ENCODE results near the gene SCEL. TPM values are rescaled to one million over a fixed set of nuclear protein-coding genes. Genes with fewer than 3 reads are reported as not detected.
"Not testable (repeated sequence)": the region's sequence is repeated elsewhere in the genome, so short reads cannot be mapped to it uniquely, and the experiment has no call there.

SCEL gene
- total RNA-seq, 1 donor from 2014 or later, result not detected

DNA sequence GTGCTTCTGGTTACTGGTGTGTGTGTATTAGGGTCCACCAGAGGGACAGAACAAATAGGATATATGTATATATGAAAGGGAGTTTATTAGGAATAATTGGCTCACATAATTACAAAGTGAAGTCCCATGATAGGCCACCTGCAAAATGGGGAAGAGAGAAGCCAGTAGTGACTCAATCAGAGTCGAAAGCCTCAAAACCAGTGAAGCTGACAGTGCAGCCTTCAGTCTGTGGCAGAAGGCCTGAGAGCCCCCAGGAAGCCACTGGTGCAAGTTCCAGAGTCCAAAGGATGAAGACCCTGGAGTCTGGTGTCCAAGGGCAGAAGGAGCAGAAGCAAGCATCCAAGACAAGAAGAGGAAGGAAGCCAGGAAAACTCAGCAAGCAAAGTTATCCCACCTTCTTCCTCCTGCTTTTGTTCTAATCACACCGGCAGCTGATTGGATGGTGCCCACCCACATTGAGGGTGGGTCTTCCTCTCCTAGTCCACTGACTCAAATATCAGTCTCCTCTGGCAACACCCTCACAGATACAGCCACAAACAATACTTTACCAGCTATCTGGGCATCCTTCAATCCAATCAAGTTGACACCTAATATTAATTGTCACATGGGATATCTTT lies 21.7 kb upstream of the SCEL start:
- H3K4me3 Mint-ChIP-seq, result no peak overlapping the region
- H3K9me3 Mint-ChIP-seq, result no peaks in the 10 kb centered on the region
- intact Hi-C loops (cut with micrococcal nuclease), result no loop called here
- H3K4me1 Mint-ChIP-seq, result peaks cover 11% of the 10 kb centered on the region
- H3K27ac Mint-ChIP-seq, result no peak overlapping the region
- no peaks in the 10 kb centered on the region for H3K27me3 Mint-ChIP-seq
- no peaks in the 10 kb centered on the region for H3K36me3 Mint-ChIP-seq (ENCODE audit: low read depth)
- no peak for DNase-seq

DNA sequence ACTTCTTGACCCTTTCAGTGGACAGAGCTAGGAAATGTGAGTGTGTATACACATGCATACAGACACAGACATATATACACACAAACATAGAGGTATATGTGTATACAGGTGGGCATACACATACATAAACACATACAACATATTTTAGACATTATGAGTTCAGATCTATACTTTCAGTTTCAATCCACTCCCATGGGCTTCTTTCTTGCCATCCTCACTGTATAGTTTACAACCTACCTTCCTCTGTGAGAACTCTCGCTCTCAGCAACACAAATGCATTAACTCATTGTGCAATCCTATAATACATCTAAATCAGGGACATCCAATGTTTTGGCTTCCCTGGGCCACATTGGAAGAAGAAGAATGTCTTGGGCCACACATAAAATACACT lies 21.2 kb upstream of the SCEL start:
- intact Hi-C loops (cut with micrococcal nuclease), result no loop called here
- no peaks in the 10 kb centered on the region for H3K36me3 Mint-ChIP-seq (ENCODE audit: low read depth)

DNA sequence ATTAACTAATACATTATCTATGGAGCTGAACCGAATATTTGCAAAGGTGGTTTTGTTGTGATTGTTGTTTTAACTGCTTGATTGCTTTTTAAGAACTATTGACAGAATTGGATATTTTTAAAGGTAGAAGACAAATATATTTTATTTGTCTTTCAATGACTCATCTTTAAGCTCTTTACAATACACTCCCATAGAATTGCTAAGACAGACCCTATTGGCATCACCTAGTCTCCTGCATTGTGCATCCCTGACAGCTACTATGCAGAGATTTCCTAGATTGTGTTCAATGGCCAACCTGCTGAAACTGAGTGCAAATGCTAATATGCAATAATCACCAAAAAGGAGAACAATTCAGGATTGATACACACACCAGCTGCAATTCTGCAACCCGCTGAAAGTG lies 19.7 kb upstream of the SCEL start:
- intact Hi-C loops (cut with micrococcal nuclease), result no loop called here
- DNase-seq, result no peak
- H3K4me3 Mint-ChIP-seq, result no peak overlapping the region
- no peak overlapping the region for H3K27ac Mint-ChIP-seq
- no peaks in the 10 kb centered on the region for H3K36me3 Mint-ChIP-seq (ENCODE audit: low read depth)
- no peaks in the 10 kb centered on the region for H3K27me3 Mint-ChIP-seq
- peaks cover 3% of the 10 kb centered on the region for H3K9me3 Mint-ChIP-seq
- peaks cover 4% of the 10 kb centered on the region for H3K4me1 Mint-ChIP-seq

More for the DNA sequence above, 21.2 kb upstream of the SCEL start:
- no peak for DNase-seq
- no peak overlapping the region for H3K4me3 Mint-ChIP-seq
- H3K27ac Mint-ChIP-seq, result no peak overlapping the region
- no peaks in the 10 kb centered on the region for H3K27me3 Mint-ChIP-seq
- H3K4me1 Mint-ChIP-seq, result peaks cover 6% of the 10 kb centered on the region
- H3K9me3 Mint-ChIP-seq, result no peaks in the 10 kb centered on the region

DNA sequence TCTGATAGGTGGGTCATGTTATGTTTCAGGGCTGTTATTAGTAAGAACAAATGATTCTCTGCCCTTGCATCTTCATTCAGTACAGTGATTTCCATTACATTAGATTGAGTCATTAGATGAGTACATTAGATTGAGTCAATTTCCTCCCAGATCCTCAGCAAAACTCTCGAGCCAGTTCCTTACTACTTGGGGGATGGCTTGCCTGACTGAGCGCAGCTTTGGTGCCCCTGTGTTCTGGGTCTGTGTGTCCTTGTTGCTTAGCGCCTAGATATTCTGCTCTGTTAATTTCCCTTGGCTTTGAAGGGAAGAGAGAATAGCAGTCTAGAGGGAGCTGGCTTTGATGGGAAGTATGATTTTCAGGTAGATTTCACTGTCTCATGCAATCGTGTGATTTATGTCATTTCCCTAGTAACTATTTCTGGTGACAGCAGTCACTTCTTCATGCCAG lies 19.1 kb upstream of the SCEL start:
- H3K27ac Mint-ChIP-seq, result no peak overlapping the region
- H3K9me3 Mint-ChIP-seq, result peaks cover 3% of the 10 kb centered on the region
- H3K36me3 Mint-ChIP-seq (ENCODE audit: low read depth), result no peaks in the 10 kb centered on the region
- no peak overlapping the region for H3K4me3 Mint-ChIP-seq
- H3K27me3 Mint-ChIP-seq, result no peaks in the 10 kb centered on the region
- DNase-seq, result no peak
- peaks cover 4% of the 10 kb centered on the region for H3K4me1 Mint-ChIP-seq
- intact Hi-C loops (cut with micrococcal nuclease), result no loop called here

DNA sequence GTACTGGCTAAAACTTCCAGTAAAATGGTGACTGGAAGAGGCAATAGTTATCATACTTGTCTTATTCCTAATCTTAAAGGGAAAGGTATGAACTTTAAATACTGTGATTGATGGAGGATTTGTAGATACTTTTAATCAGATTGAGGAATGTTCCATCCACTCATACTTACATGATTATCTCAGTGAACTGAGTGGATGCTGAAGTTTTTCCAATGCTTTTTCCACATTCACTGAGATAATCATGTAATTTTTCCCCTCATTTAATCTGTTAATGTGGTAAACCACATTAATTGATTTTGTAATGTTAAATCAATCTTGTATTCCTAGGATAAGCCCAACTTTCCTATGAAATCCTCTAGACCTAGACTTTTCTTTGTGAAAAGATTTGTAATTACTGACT lies 17.2 kb upstream of the SCEL start:
- H3K27me3 Mint-ChIP-seq, result no peaks in the 10 kb centered on the region
- peaks cover 4% of the 10 kb centered on the region for H3K4me1 Mint-ChIP-seq
- no peak overlapping the region for H3K4me3 Mint-ChIP-seq
- H3K27ac Mint-ChIP-seq, result no peak overlapping the region
- H3K9me3 Mint-ChIP-seq, result peaks cover 3% of the 10 kb centered on the region
- no peak for DNase-seq
- intact Hi-C loops (cut with micrococcal nuclease), result no loop called here
- no peaks in the 10 kb centered on the region for H3K36me3 Mint-ChIP-seq (ENCODE audit: low read depth)

DNA sequence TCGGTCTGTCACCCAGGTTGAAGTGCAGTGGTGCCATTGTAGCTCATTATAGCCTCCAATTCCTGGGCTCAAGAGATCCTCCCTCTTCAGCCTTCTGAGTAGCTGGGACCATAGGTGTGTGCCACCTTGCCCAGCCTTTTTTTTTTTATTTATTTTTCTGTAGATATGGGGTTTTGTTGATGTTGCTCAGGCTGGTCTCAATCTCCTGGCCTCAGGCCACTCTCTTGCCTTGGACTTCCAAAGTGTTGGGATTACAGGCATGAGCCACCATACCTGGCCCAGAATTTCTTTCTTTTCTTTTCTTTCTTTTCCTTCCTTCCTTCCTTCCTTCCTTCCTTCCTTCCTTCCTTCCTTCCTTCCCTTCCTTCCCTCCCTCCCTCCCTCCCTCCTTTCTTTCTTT lies 16.1 kb upstream of the SCEL start:
- H3K36me3 Mint-ChIP-seq (ENCODE audit: low read depth); H3K27ac Mint-ChIP-seq; H3K4me3 Mint-ChIP-seq; intact Hi-C loops (cut with micrococcal nuclease); H3K27me3 Mint-ChIP-seq; H3K4me1 Mint-ChIP-seq; DNase-seq; H3K9me3 Mint-ChIP-seq: not testable (repeated sequence)

DNA sequence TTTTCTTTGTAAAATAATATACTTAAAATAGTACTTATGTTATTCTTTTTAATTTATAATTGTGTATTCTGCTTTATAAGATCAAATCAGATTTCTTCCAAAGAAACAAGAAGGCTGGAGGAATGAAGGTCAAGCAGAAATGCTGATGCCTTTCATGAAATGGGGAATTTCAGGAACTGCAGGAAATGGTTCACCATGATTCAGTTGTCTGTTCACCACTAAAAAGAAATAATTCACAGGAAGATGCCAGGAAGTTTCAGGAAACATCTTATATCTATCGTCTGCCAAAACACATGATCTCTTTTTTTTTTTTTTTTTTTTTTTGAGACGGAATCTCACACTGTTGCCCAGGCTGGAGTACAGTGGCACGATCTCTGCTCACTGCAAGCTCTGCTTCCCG lies 15.7 kb upstream of the SCEL start:
- intact Hi-C loops (cut with micrococcal nuclease), result no loop called here

DNA sequence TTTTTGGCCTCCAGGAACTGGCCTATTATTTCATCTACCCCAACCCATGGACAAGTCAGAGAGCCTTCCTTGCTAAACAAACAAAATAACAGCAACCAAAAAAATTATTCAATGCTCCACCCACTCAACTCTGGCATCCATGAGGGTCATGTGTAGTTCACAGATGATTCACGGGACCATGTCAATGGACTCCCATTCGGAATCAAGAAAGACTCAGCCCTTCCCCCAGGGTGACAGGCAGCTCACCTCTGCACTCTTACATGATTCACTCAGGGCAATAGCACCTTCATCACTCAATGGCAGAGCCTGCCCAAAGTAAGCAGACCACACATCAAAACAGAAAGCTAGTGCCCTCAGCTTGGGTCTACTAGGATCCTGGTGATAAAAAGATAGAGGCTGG lies 14.3 kb upstream of the SCEL start:
- H3K9me3 Mint-ChIP-seq, result peaks cover 3% of the 10 kb centered on the region

More for the DNA sequence above, 15.7 kb upstream of the SCEL start:
- Mint-ChIP-seq H3K27me3 (no peaks in the 10 kb centered on the region), H3K4me3 (no peak overlapping the region), H3K27ac (no peak overlapping the region), H3K9me3 (peaks cover 3% of the 10 kb centered on the region), H3K36me3 (ENCODE audit: low read depth) (no peaks in the 10 kb centered on the region), H3K4me1 (peaks cover 3% of the 10 kb centered on the region)
- no peak for DNase-seq

DNA sequence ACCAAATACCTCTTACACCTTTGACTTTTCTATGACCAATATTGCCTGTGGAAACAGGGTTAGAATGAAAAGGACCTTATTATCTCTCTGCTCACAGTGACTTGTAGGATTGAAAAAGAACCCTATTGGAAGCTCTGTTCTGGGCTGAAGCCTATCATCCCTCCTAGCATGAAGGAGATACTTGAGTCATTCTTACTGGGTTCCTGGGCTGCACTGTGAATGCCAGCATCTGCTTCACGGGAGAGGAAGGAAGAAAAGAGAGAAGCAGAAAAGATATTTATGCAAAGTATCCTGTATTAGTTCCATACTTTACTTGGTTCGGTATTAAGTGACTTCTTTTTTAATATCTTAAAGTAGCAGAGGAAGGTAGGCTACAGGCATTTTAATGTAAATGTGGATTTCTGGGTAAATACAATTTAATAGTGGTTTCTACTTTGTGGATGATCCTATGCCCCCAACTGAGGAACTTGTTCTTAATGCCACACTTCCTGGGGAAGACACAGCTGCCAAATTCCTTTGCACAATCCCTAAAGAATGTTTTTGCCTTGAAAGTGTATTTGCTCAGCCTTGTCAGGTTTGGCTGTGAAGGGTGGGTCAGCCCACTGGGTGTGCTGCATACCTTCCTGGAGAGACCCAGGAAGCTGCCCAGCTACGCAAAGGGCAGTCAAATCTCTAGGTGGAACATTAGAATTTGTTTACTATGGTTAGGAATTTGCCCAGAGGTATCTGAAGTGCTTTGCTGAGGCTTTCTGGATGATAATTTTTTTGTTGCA lies 13.7 kb upstream of the SCEL start:
- no peak overlapping the region for H3K4me3 Mint-ChIP-seq
- no peaks in the 10 kb centered on the region for H3K27me3 Mint-ChIP-seq

More for the DNA sequence above, 14.3 kb upstream of the SCEL start:
- intact Hi-C loops (cut with micrococcal nuclease), result no loop called here
- no peak for DNase-seq
- H3K4me1 Mint-ChIP-seq, result peaks cover 3% of the 10 kb centered on the region
- H3K4me3 Mint-ChIP-seq, result no peak overlapping the region
- no peaks in the 10 kb centered on the region for H3K27me3 Mint-ChIP-seq
- no peak overlapping the region for H3K27ac Mint-ChIP-seq
- H3K36me3 Mint-ChIP-seq (ENCODE audit: low read depth), result no peaks in the 10 kb centered on the region

DNA sequence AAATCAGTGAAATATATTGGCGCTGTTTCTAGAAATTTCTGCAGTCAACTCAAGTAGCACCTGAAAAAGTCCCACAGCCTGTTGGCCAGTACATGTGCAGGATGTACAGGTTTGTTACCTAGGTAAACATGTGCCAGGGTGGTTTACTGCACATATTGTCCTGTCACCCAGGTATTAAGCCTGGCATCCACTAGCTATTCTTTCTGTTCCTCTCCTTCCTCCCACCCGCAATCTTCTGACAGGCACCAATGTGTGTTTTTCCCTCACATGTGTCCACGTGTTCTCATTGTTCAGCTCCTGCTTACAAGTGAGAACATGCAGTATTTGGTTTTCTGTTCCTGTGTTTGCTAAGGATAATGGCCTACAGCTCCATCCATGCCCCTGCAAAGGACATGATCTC lies 13.1 kb upstream of the SCEL start:
- peaks cover 2% of the 10 kb centered on the region for H3K4me1 Mint-ChIP-seq
- no peak for DNase-seq
- intact Hi-C loops (cut with micrococcal nuclease), result no loop called here
- H3K9me3 Mint-ChIP-seq, result peaks cover 3% of the 10 kb centered on the region
- H3K27me3 Mint-ChIP-seq, result no peaks in the 10 kb centered on the region
- H3K27ac Mint-ChIP-seq, result no peak overlapping the region
- no peak overlapping the region for H3K4me3 Mint-ChIP-seq
- no peaks in the 10 kb centered on the region for H3K36me3 Mint-ChIP-seq (ENCODE audit: low read depth)

More for the DNA sequence above, 13.7 kb upstream of the SCEL start:
- no peak for DNase-seq
- H3K9me3 Mint-ChIP-seq, result peaks cover 3% of the 10 kb centered on the region
- H3K4me1 Mint-ChIP-seq, result peaks cover 2% of the 10 kb centered on the region
- H3K27ac Mint-ChIP-seq, result no peak overlapping the region
- H3K36me3 Mint-ChIP-seq (ENCODE audit: low read depth), result no peaks in the 10 kb centered on the region
- intact Hi-C loops (cut with micrococcal nuclease), result no loop called here

DNA sequence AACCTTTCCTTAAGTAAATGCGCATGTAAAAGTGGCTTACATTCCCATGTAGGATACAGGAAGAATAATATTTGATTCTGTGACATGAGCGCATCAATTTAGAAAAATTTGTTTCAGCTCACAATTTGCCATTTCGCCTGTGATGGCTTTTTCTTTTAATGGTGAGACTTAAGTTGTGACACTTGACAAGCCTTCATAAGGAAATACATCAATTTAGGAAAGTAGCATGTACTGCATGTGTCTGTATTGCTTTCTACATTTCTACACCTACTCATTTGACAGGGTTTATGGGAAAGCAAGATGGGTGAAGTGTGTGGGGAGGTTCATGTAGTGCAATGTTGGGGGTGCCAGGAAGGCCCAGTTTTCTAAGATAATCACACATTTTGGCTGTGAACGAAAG lies 12.1 kb upstream of the SCEL start:
- DNase-seq, result no peak
- Mint-ChIP-seq H3K4me3 (no peak overlapping the region), H3K27ac (no peak overlapping the region), H3K4me1 (peaks cover 2% of the 10 kb centered on the region), H3K27me3 (no peaks in the 10 kb centered on the region), H3K36me3 (ENCODE audit: low read depth) (no peaks in the 10 kb centered on the region), H3K9me3 (peaks cover 3% of the 10 kb centered on the region)
- intact Hi-C loops (cut with micrococcal nuclease), result no loop called here

DNA sequence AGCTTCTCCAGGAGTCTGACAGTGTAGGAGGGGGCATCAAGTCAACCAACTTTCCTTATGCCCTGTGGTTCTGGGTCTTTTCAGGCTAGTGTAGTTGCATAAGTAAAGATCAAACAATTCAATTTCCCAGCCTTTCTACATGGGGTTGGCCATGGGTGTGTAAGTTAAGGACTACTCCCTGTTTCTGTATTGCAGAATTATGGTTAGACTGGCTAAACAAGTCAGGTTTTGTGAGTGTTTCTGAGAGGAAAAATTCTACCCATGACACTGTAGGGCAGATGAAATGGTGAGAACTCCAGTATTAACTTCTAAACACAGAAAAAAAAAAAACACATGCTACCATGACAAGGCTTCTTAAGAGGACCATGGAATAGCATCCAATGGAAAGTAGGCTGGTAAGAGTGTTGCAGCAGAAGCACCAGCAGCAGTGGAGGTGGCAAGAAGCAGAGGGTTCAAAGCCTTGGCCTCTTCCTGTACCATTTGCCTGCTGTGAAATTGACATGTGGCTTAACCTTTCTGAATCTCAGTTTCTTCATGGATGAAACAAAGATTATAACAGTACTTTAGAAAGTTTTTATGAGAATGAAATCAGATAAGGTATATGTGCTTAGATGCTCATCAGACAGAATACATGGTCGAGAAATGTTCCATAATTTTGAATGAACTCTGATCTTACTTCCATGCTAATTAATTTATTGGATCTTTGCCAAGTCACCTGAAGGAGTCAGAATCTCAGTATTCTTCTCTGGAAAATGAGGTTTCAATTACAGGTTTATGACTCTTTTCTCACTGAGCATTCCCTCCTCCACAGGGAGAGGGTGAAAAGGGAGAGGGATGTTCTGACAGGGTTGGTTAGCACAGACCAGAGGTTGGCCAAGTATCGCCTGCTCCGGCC lies 11.4 kb upstream of the SCEL start:
- H3K9me3 Mint-ChIP-seq, result peaks cover 3% of the 10 kb centered on the region
- peaks cover 2% of the 10 kb centered on the region for H3K4me1 Mint-ChIP-seq
- no peaks in the 10 kb centered on the region for H3K27me3 Mint-ChIP-seq
- no peak overlapping the region for H3K27ac Mint-ChIP-seq
- no peak for DNase-seq
- intact Hi-C loops (cut with micrococcal nuclease), result loop anchor here (2.0 kb wide), 1 partner anchor 29 kb away; no protein-coding TSS in a partner anchor
- no peak overlapping the region for H3K4me3 Mint-ChIP-seq
- H3K36me3 Mint-ChIP-seq (ENCODE audit: low read depth), result no peaks in the 10 kb centered on the region

DNA sequence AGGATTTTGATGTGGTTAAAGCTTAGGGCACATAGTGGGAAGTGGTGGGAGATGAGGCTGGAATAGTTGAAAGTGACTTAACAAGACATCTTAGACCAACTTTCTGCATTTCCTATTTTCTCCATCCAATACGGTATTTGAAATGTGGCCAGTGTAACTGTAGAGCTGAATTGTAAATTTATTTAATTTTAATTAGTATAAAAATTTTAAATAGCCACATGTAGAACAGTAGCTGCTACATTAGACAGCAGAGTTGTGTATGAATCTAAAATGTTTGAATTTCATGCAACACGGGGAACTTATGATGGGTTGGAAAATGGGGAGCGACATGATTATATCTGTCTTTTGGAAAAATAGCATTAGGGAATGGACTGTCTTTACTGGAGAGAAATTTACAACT lies 7.1 kb upstream of the SCEL start:
- intact Hi-C loops (cut with micrococcal nuclease), result no loop called here
- no peaks in the 10 kb centered on the region for H3K36me3 Mint-ChIP-seq (ENCODE audit: low read depth)
- DNase-seq, result no peak
- peaks cover 5% of the 10 kb centered on the region for H3K27me3 Mint-ChIP-seq
- H3K4me1 Mint-ChIP-seq, result peaks cover 2% of the 10 kb centered on the region
- H3K27ac Mint-ChIP-seq, result no peak overlapping the region
- H3K9me3 Mint-ChIP-seq, result no peaks in the 10 kb centered on the region
- H3K4me3 Mint-ChIP-seq, result no peak overlapping the region

Measured in activated CD4-positive, alpha-beta T cell treated with anti-CD3 and anti-CD28 coated beads, Interleukin-2, amount 10 ng/mL, durations not matched to agents 24 days and 14 days (primary cell).